NT2/D1 (cell line): ENCODE data around the gene PLXNA2.

Experiments used
- DNase-seq: peaks from one replicate; pipeline ENCODE4 v3.0.0-alpha.2; 2011; ENCODE audit warnings: low read depth, low spot score
- H3K27me3 ChIP-seq: 2 replicates; pipeline ENCODE4 v1.6.0; 2011; ENCODE audit warnings: mild to moderate bottlenecking; ENCODE audit not compliant: insufficient read length, insufficient read depth
- H3K36me3 ChIP-seq: 2 replicates; pipeline ENCODE4 v1.6.1; 2011; ENCODE audit warnings: mild to moderate bottlenecking, low read length, mixed read lengths; ENCODE audit not compliant: insufficient read depth, insufficient read length
- H3K4me1 ChIP-seq: 2 replicates; pipeline ENCODE4 v1.5.1; 2011; ENCODE audit not compliant: insufficient read depth, insufficient read length
- H3K4me3 ChIP-seq: 2 replicates; pipeline ENCODE4 v1.5.1; 2011; ENCODE audit warnings: low read depth; ENCODE audit not compliant: insufficient read length
- H3K9ac ChIP-seq: 2 replicates; pipeline ENCODE4 v1.6.0; 2011; ENCODE audit warnings: low read depth; ENCODE audit not compliant: insufficient read length
- H3K9me3 ChIP-seq: 2 replicates; pipeline ENCODE4 v1.5.1; 2011; ENCODE audit warnings: mild to moderate bottlenecking, low read length; ENCODE audit not compliant: insufficient read depth
- SUZ12 ChIP-seq: IDR thresholded peaks from 2 replicates; pipeline ENCODE4 v1.6.1; 2011; ENCODE audit not compliant: insufficient read length, insufficient read depth; ENCODE audit errors: extremely low read depth
- YY1 ChIP-seq: IDR thresholded peaks from 2 replicates; pipeline ENCODE4 v1.6.1; 2011; ENCODE audit not compliant: insufficient read length, insufficient read depth
- ZNF274 ChIP-seq: IDR thresholded peaks from 2 replicates; pipeline ENCODE4 v1.6.1; 2011; ENCODE audit warnings: mild to moderate bottlenecking, low read depth, low read length

The PLXNA2 gene

DNA sequence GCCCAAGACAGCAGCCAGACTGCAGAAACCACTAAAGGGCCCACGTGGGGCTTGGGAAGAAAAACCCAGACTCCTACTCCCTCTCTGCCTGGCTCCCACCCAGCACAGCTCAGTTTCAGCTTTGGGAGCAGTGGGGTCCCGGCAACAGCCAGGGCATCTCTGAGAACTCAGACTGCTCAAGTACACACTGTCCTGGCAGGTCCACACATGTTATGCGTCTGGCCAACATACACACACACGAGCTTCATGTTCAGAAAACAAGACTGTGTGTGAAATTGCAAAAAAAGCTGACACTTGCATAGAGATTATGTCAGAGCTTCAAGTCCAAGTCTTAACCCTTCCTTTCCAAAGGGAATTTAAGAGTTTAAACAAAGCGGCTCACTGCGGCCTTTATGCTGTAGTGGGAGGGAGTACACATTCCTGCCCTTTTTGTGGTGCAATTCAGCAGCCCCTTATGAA is 196.7 kb downstream of the PLXNA2 start:
- peaks cover 37% of the 10 kb centered on the region for H3K36me3 ChIP-seq
- H3K27me3 ChIP-seq = no peaks in the 10 kb centered on the region
- peaks cover 7% of the 10 kb centered on the region for H3K4me1 ChIP-seq
- no peak overlapping the region for H3K9ac ChIP-seq
- DNase-seq = no peak
- H3K9me3 ChIP-seq = no peaks in the 10 kb centered on the region
- no peak overlapping the region for H3K4me3 ChIP-seq
- TF ChIP-seq ZNF274 (no peak), SUZ12 (no peak), YY1 (no peak)

GRCh38 chr1:208045463-208046260 is 198.5 kb downstream of the PLXNA2 start:
- Histone ChIP-seq H3K36me3 (peaks cover 37% of the 10 kb centered on the region), H3K4me1 (peaks cover 15% of the 10 kb centered on the region), H3K9ac (no peak overlapping the region), H3K9me3 (no peaks in the 10 kb centered on the region), H3K4me3 (no peak overlapping the region), H3K27me3 (no peaks in the 10 kb centered on the region)
- TF ChIP-seq SUZ12 (no peak), ZNF274 (no peak), YY1 (no peak)
- no peak for DNase-seq

- Histone ChIP-seq H3K9ac (no peak overlapping the region), H3K36me3 (peaks cover 37% of the 10 kb centered on the region), H3K4me1 (peaks cover 15% of the 10 kb centered on the region), H3K9me3 (no peaks in the 10 kb centered on the region), H3K27me3 (no peaks in the 10 kb centered on the region), H3K4me3 (no peak overlapping the region)
- DNase-seq = no peak
- TF ChIP-seq SUZ12 (no peak), ZNF274 (no peak), YY1 (no peak)
Measured at GRCh38 chr1:208044589-208045462, 199.4 kb downstream of the PLXNA2 start.

DNA sequence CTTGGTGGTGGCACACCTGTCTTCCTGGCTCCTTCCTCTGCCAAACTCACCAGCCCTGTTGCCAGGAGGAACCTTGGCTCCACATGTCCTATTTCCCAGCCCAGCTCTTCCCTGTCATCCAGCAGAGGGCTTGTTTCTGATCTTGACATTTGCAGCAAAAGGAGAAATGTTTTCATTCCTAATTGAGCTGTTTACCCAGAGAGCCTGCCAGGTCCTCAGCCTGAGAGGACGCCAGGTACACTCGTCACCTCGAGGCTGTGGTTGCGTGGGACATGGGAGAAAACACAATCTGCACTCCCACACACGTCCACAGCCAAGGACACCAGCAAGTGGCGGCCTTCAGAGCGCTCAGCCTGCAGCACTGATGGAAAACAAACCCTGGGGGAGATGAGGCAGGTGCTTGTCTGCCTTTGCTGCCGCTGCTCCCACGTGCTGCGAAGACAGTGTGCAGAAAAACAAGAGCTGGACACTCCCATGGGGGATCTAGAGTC is 200.4 kb downstream of the PLXNA2 start:
- no peak overlapping the region for H3K9ac ChIP-seq
- no peak for TF ChIP-seq SUZ12
- TF ChIP-seq ZNF274 = no peak
- TF ChIP-seq YY1 = no peak
- H3K4me1 ChIP-seq = peaks cover 13% of the 10 kb centered on the region
- no peaks in the 10 kb centered on the region for H3K27me3 ChIP-seq
- DNase-seq = no peak
- H3K9me3 ChIP-seq = no peaks in the 10 kb centered on the region
- H3K36me3 ChIP-seq = peaks cover 40% of the 10 kb centered on the region
- no peak overlapping the region for H3K4me3 ChIP-seq

DNA sequence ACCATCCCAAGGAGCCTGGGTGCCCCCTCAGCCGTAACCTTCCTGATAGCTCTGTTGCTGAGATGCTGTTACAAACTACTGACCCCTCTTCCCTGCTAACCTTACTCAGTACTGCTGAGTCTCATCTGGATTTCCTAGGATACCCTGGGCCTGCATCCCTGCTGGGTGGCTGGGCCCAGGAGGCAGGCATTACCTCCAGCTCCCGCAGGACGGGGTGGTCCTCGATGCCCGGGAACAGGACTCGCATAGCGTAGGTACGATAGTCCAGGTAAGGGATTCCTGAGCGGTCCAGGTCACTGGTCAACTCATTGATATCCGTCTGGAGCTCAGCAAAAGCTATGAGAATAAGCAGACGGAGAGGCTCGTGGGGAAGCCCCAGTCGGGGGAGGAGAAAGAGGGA is 201.3 kb downstream of the PLXNA2 start:
- DNase-seq = no peak
- Histone ChIP-seq H3K4me1 (peaks cover 9% of the 10 kb centered on the region), H3K27me3 (no peaks in the 10 kb centered on the region), H3K9me3 (no peaks in the 10 kb centered on the region), H3K4me3 (no peak overlapping the region), H3K36me3 (peaks cover 46% of the 10 kb centered on the region), H3K9ac (no peak overlapping the region)
- TF ChIP-seq YY1 = no peak
- no peak for TF ChIP-seq ZNF274
- no peak for TF ChIP-seq SUZ12

DNA sequence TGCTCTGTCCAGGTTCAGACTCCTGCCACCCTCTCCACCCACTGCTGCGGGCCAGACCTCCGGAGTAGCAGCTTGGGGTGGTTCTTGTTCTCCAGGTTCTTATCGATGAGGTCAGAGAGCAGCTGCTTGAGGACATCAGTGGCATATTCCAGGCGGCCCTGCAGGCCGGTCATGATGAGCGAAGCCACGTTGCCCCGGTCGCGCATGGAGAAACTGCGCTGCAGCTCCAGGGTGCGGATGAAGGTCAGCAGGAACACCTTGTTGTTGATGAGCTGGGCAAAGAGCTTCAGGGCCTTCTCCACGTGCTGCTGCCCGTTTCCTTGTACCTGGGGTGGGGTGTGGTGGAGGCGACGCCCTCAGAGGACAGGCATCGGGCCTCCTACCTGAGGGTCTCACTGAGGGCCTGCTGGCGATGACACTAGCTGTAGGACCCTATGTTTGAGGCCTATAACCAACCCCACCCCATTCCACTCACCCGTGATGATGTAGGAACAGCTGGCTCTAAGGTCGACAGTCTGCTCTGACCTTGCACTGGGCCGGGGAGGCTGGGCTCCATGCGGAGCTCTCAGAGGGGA is 202.1 kb downstream of the PLXNA2 start:
- no peak for DNase-seq
- peaks cover 9% of the 10 kb centered on the region for H3K4me1 ChIP-seq
- peaks cover 50% of the 10 kb centered on the region for H3K36me3 ChIP-seq
- H3K9me3 ChIP-seq = no peaks in the 10 kb centered on the region
- no peak for TF ChIP-seq SUZ12
- no peak for TF ChIP-seq ZNF274
- TF ChIP-seq YY1 = no peak
- no peak overlapping the region for H3K9ac ChIP-seq
- no peaks in the 10 kb centered on the region for H3K27me3 ChIP-seq
- no peak overlapping the region for H3K4me3 ChIP-seq

GRCh38 chr1:208041505-208041904 is 202.7 kb downstream of the PLXNA2 start:
- no peak for DNase-seq
- TF ChIP-seq YY1 (no peak), SUZ12 (no peak), ZNF274 (no peak)
- H3K4me3 ChIP-seq = no peak overlapping the region
- H3K9ac ChIP-seq = no peak overlapping the region
- H3K27me3 ChIP-seq = no peaks in the 10 kb centered on the region
- H3K9me3 ChIP-seq = no peaks in the 10 kb centered on the region
- H3K4me1 ChIP-seq = peaks cover 9% of the 10 kb centered on the region
- H3K36me3 ChIP-seq = peaks cover 51% of the 10 kb centered on the region
